DMS79 treated with DMSO at 0.1 percent for 48 hours (cell line): ENCODE data around the gene SEC23A.

Source experiments
- DNase-seq: peaks from one replicate; lab custom pipeline; 2025; lab: John Stamatoyannopoulos, UW

SEC23A gene

GRCh38 chr14:38989922-38990546, 113.0 kb downstream of the SEC23A start:
- no peak for DNase-seq

- no peak for DNase-seq
These were observed 115.3 kb downstream of the SEC23A start for GRCh38 chr14:38987781-38988180.

GRCh38 chr14:38982837-38983236, 120.2 kb downstream of the SEC23A start:
- DNase-seq, result no peak

- no peak for DNase-seq
These were observed 120.8 kb downstream of the SEC23A start for GRCh38 chr14:38982278-38982677.
